WERI-Rb-1 (cell line): ENCODE data around the gene SERPINB8.

Source experiments
- DNase-seq: peaks from one replicate; pipeline ENCODE4 v3.0.0-alpha.2; 2020
- H3K27ac ChIP-seq: fragments of 250-450 bp; sonication (Bioruptor Pico); 2 replicates; pipeline ENCODE4 v1.5.1; 2020; ENCODE audit warnings: mild to moderate bottlenecking, moderate library complexity
- H3K27me3 ChIP-seq: fragments of 250-450 bp; sonication (Bioruptor Pico); 2 replicates; pipeline ENCODE4 v1.5.1; 2021; ENCODE audit warnings: mild to moderate bottlenecking, low read depth, moderate library complexity; ENCODE audit not compliant: insufficient read depth, severe bottlenecking
- H3K36me3 ChIP-seq: fragments of 250-450 bp; sonication (Bioruptor Pico); 2 replicates; pipeline ENCODE4 v1.5.1; 2020; ENCODE audit warnings: mild to moderate bottlenecking, moderate library complexity
- H3K4me3 ChIP-seq: 2 replicates; pipeline ENCODE4 v1.5.1; 2011; ENCODE audit warnings: low read depth, mild to moderate bottlenecking, control low read depth, low read length
- H3K9me3 ChIP-seq: fragments of 250-450 bp; sonication (Bioruptor Pico); 2 replicates; pipeline ENCODE4 v1.5.1; 2021; ENCODE audit warnings: mild to moderate bottlenecking, moderate library complexity; ENCODE audit not compliant: severe bottlenecking
- CTCF ChIP-seq: IDR thresholded peaks from 2 replicates; pipeline ENCODE4 v1.5.1; 2011; ENCODE audit warnings: low read depth, mild to moderate bottlenecking, control low read depth, inconsistent platforms, low read length

The SERPINB8 gene

GRCh38 chr18:63972002-63972376, 2.1 kb downstream of the SERPINB8 start:
- H3K4me3 ChIP-seq = no peak overlapping the region
- no peaks in the 10 kb centered on the region; the same call in 1 of the 2 replicates for H3K36me3 ChIP-seq
- no peak for DNase-seq
- no peak for TF ChIP-seq CTCF
- H3K9me3 ChIP-seq = no peaks in the 10 kb centered on the region
- no peaks in the 10 kb centered on the region for H3K27me3 ChIP-seq
- no peak overlapping the region for H3K27ac ChIP-seq

GRCh38 chr18:63974991-63975390, 5.1 kb downstream of the SERPINB8 start:
- DNase-seq = peak; percentile 29
- no peaks in the 10 kb centered on the region for H3K27me3 ChIP-seq

GRCh38 chr18:63975628-63976027, 5.7 kb downstream of the SERPINB8 start:
- no peak overlapping the region for H3K4me3 ChIP-seq
- no peaks in the 10 kb centered on the region for H3K9me3 ChIP-seq
- TF ChIP-seq CTCF = no peak
- no peak overlapping the region for H3K27ac ChIP-seq
- DNase-seq = no peak
- H3K27me3 ChIP-seq = no peaks in the 10 kb centered on the region
- H3K36me3 ChIP-seq = no peaks in the 10 kb centered on the region

More at GRCh38 chr18:63974991-63975390, 5.1 kb downstream of the SERPINB8 start:
- Histone ChIP-seq H3K36me3 (no peaks in the 10 kb centered on the region; the same call in 1 of the 2 replicates), H3K27ac (no peak overlapping the region), H3K9me3 (no peaks in the 10 kb centered on the region), H3K4me3 (no peak overlapping the region)
- TF ChIP-seq CTCF = no peak

GRCh38 chr18:63977040-63977439, 7.2 kb downstream of the SERPINB8 start:
- Histone ChIP-seq H3K36me3 (no peaks in the 10 kb centered on the region), H3K9me3 (no peaks in the 10 kb centered on the region), H3K27ac (no peak overlapping the region), H3K27me3 (no peaks in the 10 kb centered on the region), H3K4me3 (no peak overlapping the region)
- DNase-seq = no peak
- TF ChIP-seq CTCF = no peak

- Histone ChIP-seq H3K27me3 (no peaks in the 10 kb centered on the region), H3K4me3 (no peak overlapping the region), H3K27ac (no peak overlapping the region), H3K36me3 (no peaks in the 10 kb centered on the region), H3K9me3 (no peaks in the 10 kb centered on the region)
- DNase-seq = peak; percentile 56
- peak; percentile 87 for TF ChIP-seq CTCF
These were observed 9.6 kb downstream of the SERPINB8 start for GRCh38 chr18:63979409-63979920.

- Histone ChIP-seq H3K4me3 (no peak overlapping the region), H3K27ac (no peak overlapping the region), H3K36me3 (no peaks in the 10 kb centered on the region), H3K27me3 (no peaks in the 10 kb centered on the region), H3K9me3 (no peaks in the 10 kb centered on the region)
- no peak for DNase-seq
- no peak for TF ChIP-seq CTCF
These were observed 10.1 kb downstream of the SERPINB8 start for GRCh38 chr18:63980027-63980426.
